ENCODE data around the gene PSMB1.

PSMB1 gene

GRCh38 chr6:170525795-170526194 is 27.3 kb downstream of the PSMB1 start:
- Histone ChIP-seq H3K4me3 (IDR thresholded peaks at IDR 0.05; ENCODE audit: insufficient read depth, low read depth, low read length) (no peak overlapping the region), H3K4me2 (no peak overlapping the region), H2AFZ (ENCODE audit: low read depth) (no peak overlapping the region), H3K4me1 (ENCODE audit: low read depth, poor library complexity, severe bottlenecking) (no peaks in the 10 kb centered on the region), H4K20me1 (ENCODE audit: insufficient read depth) (no peaks in the 10 kb centered on the region), H3K36me3 (ENCODE audit: insufficient read depth) (no peaks in the 10 kb centered on the region), H3K9ac (no peak overlapping the region), H3K27ac (no peak overlapping the region), H3K27me3 (ENCODE audit: insufficient read depth, low read depth) (no peaks in the 10 kb centered on the region), H3K79me2 (ENCODE audit: insufficient read depth, low read depth) (no peaks in the 10 kb centered on the region)
- no peak for TF ChIP-seq CTCF (conservative IDR thresholded peaks at IDR 0.05; ENCODE audit: low read depth, low read length)

- no peak overlapping the region for H3K9ac ChIP-seq
- no peak overlapping the region for H2AFZ ChIP-seq (ENCODE audit: low read depth)
- no peaks in the 10 kb centered on the region for H3K79me2 ChIP-seq (ENCODE audit: insufficient read depth, low read depth)
- no peak overlapping the region for H3K4me3 ChIP-seq (IDR thresholded peaks at IDR 0.05; ENCODE audit: insufficient read depth, low read depth, low read length)
- H3K4me1 ChIP-seq (ENCODE audit: low read depth, poor library complexity, severe bottlenecking) = no peaks in the 10 kb centered on the region
- H3K4me2 ChIP-seq = no peak overlapping the region
- no peaks in the 10 kb centered on the region for H4K20me1 ChIP-seq (ENCODE audit: insufficient read depth)
- no peak for TF ChIP-seq CTCF (conservative IDR thresholded peaks at IDR 0.05; ENCODE audit: low read depth, low read length)
- no peaks in the 10 kb centered on the region for H3K27me3 ChIP-seq (ENCODE audit: insufficient read depth, low read depth)
- H3K27ac ChIP-seq = no peak overlapping the region
- no peaks in the 10 kb centered on the region for H3K36me3 ChIP-seq (ENCODE audit: insufficient read depth)
Observed at GRCh38 chr6:170524172-170524502, 29.0 kb downstream of the PSMB1 start.

GRCh38 chr6:170523256-170524171 is 29.6 kb downstream of the PSMB1 start:
- no peak overlapping the region for H3K9ac ChIP-seq
- H3K27me3 ChIP-seq (ENCODE audit: insufficient read depth, low read depth) = no peaks in the 10 kb centered on the region
- H3K4me1 ChIP-seq (ENCODE audit: low read depth, poor library complexity, severe bottlenecking) = no peaks in the 10 kb centered on the region
- no peak overlapping the region for H2AFZ ChIP-seq (ENCODE audit: low read depth)
- no peaks in the 10 kb centered on the region for H4K20me1 ChIP-seq (ENCODE audit: insufficient read depth)
- no peak overlapping the region for H3K27ac ChIP-seq
- H3K79me2 ChIP-seq (ENCODE audit: insufficient read depth, low read depth) = no peaks in the 10 kb centered on the region
- H3K4me2 ChIP-seq = no peak overlapping the region
- no peaks in the 10 kb centered on the region for H3K36me3 ChIP-seq (ENCODE audit: insufficient read depth)
- H3K4me3 ChIP-seq (IDR thresholded peaks at IDR 0.05; ENCODE audit: insufficient read depth, low read depth, low read length) = no peak overlapping the region
- TF ChIP-seq CTCF (conservative IDR thresholded peaks at IDR 0.05; ENCODE audit: low read depth, low read length) = no peak

GRCh38 chr6:170522565-170523183 is 30.4 kb downstream of the PSMB1 start:
- H4K20me1 ChIP-seq (ENCODE audit: insufficient read depth) = no peaks in the 10 kb centered on the region
- H3K27ac ChIP-seq = no peak overlapping the region
- no peaks in the 10 kb centered on the region for H3K27me3 ChIP-seq (ENCODE audit: insufficient read depth, low read depth)
- no peak overlapping the region for H3K9ac ChIP-seq
- H3K4me1 ChIP-seq (ENCODE audit: low read depth, poor library complexity, severe bottlenecking) = no peaks in the 10 kb centered on the region
- no peak overlapping the region for H2AFZ ChIP-seq (ENCODE audit: low read depth)
- H3K4me2 ChIP-seq = no peak overlapping the region
- H3K36me3 ChIP-seq (ENCODE audit: insufficient read depth) = no peaks in the 10 kb centered on the region
- H3K4me3 ChIP-seq (IDR thresholded peaks at IDR 0.05; ENCODE audit: insufficient read depth, low read depth, low read length) = no peak overlapping the region
- no peak for TF ChIP-seq CTCF (conservative IDR thresholded peaks at IDR 0.05; ENCODE audit: low read depth, low read length)
- H3K79me2 ChIP-seq (ENCODE audit: insufficient read depth, low read depth) = no peaks in the 10 kb centered on the region
